DOHH2 (cell line): Measurements from ENCODE around the gene C1orf141.

ENCODE experiments used
- CTCF ChIP-seq: fragments of 200-600 bp; sonication (generic); IDR thresholded peaks from one replicate; pipeline ENCODE4 v1.5.1; 2014; ENCODE audit warnings: antibody characterized with exemption, mild to moderate bottlenecking, low read depth, low read length; ENCODE audit not compliant: poor library complexity, severe bottlenecking
- EZH2phosphoT487 ChIP-seq: fragments of 200-600 bp; sonication (generic); IDR thresholded peaks from 2 replicates; pipeline ENCODE4 v1.6.1; 2017; ENCODE audit warnings: borderline replicate concordance, mild to moderate bottlenecking, antibody characterized with exemption, low read length, moderate library complexity, mixed read lengths

GRCh38 chr1:67058242-67058641, 76.5 kb downstream of the C1orf141 start:
- TF ChIP-seq CTCF: no peak
- no peak for TF ChIP-seq EZH2phosphoT487
